Right renal pelvis (tissue), 4 donors: Measurements from ENCODE around the gene TRIM62. TPM values are rescaled to one million over a fixed set of nuclear protein-coding genes. Genes with fewer than 3 reads are reported as not detected.
"Not testable (repeated sequence)": the region's sequence is repeated elsewhere in the genome, so short reads cannot be mapped to it uniquely, and the experiment has no call there.

Source experiments
- DNase-seq, 4 donors: peaks; one replicate each; pipeline ENCODE4 v3.0.0-alpha.2; 2013; ENCODE audit warnings: low read depth in 4 of 4, low spot score in 3 of 4, missing footprints in 1 of 4
- polyA plus RNA-seq, 4 donors: library from polyadenylated mRNA; unstranded; fragments of 120-200 nt; gene quantifications; one replicate each; pipeline ENCODE4 v1.2.1, GENCODE V29; 2013; ENCODE audit not compliant: insufficient read length in 4 of 4

Gene TRIM62
- polyA plus RNA-seq, 4 donors, result 7.0 to 8.1 (median 7.8) TPM

DNA sequence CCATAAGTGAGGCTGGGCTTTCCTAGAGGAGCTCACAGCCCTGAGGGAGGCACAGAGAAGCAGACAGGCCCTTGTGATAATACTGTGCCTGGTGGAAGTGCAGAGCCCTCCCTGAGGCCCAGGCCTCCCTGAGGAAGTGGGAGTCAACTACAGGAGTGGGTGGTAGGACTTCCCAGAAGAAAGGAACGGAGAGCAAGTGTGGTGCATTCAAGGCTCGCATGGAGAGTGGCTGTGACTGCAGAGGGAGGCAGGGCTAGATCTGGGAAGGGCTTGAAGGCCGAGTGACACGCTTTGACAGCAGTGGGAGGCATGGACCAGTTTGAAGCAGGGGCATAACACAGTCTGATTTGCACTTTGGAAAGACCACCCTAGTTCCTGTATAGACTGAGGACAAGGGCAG lies 63.6 kb downstream of the TRIM62 start:
- no peak for DNase-seq

- DNase-seq, result no peak
These were observed 64.3 kb downstream of the TRIM62 start for GRCh38 chr1:33117440-33118085.

- DNase-seq, result no peak
These were observed 69.9 kb downstream of the TRIM62 start for GRCh38 chr1:33111965-33112364.

DNA sequence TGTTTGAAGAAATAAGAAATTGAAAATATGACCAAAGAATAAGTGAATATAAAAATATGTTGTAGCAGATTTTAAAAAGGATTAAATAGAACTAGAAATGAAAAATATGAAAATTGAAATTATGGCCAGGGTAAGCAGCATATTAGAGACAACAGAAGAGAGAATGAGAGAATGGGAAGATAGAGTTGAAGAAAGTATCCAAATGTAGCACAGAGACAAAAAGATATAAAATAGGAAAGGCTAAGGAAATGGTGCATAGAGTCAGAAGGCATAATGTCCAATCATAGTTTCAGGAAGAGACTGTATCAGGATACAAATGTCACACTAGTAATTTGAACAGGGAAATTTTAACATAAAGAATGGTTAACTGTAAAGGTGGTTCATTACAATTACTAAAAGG lies 71.4 kb downstream of the TRIM62 start:
- DNase-seq, result no peak

DNA sequence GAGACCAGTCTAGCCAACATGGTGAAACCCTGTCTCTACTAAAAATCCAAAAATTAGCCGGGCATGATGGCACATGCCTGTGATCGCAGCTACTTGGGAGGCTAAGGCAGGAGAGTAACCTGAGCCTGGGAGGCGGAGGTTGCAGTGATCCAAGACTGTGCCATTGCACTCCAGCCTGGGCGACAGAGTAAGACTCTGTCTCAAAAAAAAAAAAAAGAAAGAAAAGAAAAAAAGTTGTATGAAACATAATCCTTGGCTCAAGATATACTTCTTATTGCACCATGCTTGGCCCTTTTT lies 81.8 kb downstream of the TRIM62 start:
- not testable (repeated sequence) for DNase-seq

- no peak for DNase-seq
These were observed 82.3 kb downstream of the TRIM62 start for GRCh38 chr1:33099290-33100118.

- DNase-seq, result no peak
These were observed 83.5 kb downstream of the TRIM62 start for GRCh38 chr1:33098371-33098770.

DNA sequence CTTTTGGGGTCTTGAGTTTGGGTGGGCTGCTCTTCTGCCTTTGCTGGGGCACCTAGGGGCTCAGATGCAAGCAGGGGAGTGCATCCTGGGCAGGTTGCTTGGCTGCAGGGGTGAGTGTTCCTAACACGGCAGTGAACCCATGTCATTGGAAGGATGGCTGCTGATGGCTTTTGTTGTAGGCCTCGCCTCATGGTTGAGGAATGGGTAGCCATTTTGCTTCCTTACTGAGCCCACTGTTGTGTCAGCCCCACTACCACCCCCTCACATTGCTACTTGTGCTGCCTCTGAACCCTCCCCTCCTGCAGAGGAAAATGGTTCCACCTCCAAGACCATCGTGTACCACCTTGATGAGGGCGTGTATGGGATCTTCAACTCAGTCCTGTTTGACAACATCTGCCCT lies 84.1 kb downstream of the TRIM62 start:
- no peak for DNase-seq

- no peak for DNase-seq
These were observed 84.7 kb downstream of the TRIM62 start for GRCh38 chr1:33097137-33097611.

GRCh38 chr1:33096363-33097005 lies 85.4 kb downstream of the TRIM62 start:
- DNase-seq, result no peak

Other genes with a start within 250 kb of the TRIM62 start
- gene RNF19B, start 217.2 kb downstream of the TRIM62 start, polyA plus RNA-seq, result 10 to 100 TPM; 17.6 to 19.5 (median 18.7) TPM
- 100 to 1,000 TPM; 200 to 220 (median 215) TPM for gene AK2, start 145.2 kb downstream of the TRIM62 start, polyA plus RNA-seq
- 1 to 10 TPM; 4.9 to 8.0 (median 6.9) TPM for gene AZIN2, start 100.9 kb downstream of the TRIM62 start, polyA plus RNA-seq
- gene ZNF362, start 74.4 kb upstream of the TRIM62 start, polyA plus RNA-seq, result 10 to 100 TPM; 59.2 to 66.0 (median 60.3) TPM
- under 1 TPM in 1 of 4 donors, not detected in 3; 0.17 TPM for gene A3GALT2, start 139.1 kb upstream of the TRIM62 start, polyA plus RNA-seq
- gene PHC2, start 249.1 kb upstream of the TRIM62 start, polyA plus RNA-seq, result 100 to 1,000 TPM; 113 to 119 (median 116) TPM